GM19025 (cell line): Measurements from ENCODE around the gene AVPI1.

Experiments used
- ATAC-seq: cut with Tn5 transposase; IDR thresholded peaks from one replicate; pipeline ENCODE4 v1.9.1; 2021; ENCODE audit warnings: mild to moderate bottlenecking, low read depth, moderate library complexity; ENCODE audit not compliant: unreplicated experiment

Gene AVPI1, protein sequence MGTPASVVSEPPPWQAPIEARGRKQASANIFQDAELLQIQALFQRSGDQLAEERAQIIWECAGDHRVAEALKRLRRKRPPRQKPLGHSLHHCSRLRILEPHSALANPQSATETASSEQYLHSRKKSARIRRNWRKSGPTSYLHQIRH

DNA sequence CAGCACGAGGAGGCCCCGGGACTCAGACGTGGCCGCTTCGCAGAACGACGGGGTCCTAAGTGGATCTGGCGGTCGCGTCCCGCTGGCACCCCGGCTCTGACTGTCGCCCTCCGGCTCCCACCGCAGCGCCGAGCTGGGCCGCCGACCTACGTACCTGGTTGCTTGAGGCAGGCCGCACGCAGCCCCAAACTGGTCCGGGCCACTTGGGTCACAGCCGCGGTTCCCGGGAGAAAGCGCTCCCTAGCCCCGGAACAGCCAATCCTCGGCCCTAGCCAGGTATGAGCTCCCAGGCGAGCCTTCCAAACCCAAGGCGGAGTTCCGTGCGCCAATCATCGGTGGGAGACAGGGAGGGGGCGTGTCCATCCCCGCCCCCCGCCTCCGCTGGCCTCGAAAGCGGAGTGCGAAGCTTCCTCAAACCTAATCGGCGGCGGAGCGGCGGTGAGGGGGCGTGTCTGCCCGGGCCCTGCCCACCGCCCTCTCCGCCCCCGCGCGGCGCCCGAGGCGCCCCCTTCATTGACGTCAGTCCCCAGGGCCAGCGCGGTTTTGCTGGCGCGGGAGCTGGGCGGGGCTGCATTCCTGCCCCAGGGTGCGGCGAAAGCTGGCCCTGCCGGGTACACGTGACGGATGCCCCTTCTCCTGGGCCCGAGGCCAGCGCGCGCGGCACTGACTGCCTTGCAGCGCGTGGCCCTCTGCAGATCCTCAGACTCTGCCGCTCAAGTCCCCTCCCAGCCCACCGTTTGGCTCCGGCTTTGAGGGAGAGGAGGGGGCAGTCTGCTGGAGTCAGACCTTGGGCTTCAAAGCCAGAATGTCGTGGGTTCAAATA lies at the start of gene AVPI1:
Gene AVPI1 (minus strand): TSS at position 280 of the 823 bp plus-strand sequence. CDS start 7,336 bp downstream, outside the sequence.
- ATAC-seq: peak; percentile 91

DNA sequence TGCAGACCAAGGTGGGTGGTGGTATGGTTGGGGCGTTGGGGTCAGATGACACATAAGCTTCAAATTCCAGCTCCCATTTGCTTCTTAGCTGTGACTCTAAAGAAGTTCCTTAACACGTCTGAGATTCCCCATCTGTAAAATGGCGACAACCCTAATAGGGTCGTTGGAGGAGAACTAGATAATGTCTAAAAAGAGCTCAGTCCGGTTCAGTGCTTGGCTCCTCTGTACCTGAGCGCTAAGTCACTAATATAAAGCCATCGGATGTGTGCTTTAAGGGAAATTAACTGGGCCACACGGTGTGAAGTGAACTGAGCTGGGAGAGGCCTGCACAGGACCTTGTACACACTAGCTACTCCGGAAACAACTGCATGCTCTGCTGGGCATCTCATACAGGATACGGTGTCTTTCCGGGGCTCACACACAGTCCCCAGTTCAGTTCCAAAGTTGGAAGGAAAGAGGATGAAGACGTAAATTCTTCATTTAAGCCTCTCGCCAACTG lies 49.4 kb upstream of the AVPI1 start:
- ATAC-seq: peak; percentile 11

DNA sequence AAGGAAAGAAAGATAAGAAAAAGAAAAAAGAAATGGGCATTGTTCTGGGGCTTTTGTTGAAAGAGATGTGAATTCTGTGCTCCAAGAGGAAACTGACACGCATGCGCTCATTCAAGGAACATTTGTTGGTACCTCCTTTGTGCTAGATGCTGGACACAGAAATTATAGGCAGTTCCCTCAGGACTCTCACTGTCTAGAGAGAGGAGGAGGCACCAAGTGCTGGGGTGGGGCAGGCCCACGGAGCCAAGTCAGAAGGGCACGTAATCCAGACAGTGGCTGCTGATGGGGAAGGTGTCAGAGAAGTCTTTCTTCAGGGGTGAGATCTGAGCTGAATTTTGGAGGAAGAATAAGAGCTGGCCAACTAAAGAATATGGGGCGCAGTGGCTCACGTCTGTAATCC lies 47.0 kb upstream of the AVPI1 start:
- no peak for ATAC-seq

DNA sequence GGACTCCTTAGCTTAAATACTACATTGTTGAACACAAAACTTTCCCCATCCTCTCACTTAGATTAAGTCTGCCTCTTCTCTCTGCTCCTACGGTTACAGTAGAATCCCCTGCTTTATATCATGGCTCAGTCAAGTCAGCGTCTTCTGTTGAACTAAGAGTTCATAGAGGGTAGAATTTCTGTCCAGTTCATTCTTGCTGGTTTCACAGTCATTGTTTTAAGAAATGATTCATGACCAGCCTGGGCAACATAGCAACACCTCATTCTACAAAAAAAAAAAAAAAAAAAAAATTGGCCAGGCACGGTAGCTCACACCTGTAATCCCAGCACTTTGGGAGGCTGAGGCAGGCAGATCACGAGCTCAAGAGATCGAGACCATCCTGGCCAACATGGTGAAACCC lies 46.2 kb upstream of the AVPI1 start:
- ATAC-seq: no peak

DNA sequence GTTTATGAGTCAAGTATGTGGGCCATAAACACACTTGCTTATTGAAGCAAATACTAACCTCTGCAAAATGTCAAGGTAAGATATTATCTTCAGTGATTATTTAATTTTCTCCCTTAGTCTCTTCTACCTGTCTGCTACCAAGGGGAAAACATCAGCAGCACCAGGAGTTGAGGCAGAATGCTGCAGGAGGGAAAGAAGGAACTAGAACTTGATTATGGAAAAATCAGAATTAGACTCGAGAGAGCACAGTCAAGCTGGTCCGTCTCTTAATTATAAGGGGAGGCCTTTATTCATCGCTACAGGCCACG lies 45.0 kb upstream of the AVPI1 start:
- no peak for ATAC-seq

DNA sequence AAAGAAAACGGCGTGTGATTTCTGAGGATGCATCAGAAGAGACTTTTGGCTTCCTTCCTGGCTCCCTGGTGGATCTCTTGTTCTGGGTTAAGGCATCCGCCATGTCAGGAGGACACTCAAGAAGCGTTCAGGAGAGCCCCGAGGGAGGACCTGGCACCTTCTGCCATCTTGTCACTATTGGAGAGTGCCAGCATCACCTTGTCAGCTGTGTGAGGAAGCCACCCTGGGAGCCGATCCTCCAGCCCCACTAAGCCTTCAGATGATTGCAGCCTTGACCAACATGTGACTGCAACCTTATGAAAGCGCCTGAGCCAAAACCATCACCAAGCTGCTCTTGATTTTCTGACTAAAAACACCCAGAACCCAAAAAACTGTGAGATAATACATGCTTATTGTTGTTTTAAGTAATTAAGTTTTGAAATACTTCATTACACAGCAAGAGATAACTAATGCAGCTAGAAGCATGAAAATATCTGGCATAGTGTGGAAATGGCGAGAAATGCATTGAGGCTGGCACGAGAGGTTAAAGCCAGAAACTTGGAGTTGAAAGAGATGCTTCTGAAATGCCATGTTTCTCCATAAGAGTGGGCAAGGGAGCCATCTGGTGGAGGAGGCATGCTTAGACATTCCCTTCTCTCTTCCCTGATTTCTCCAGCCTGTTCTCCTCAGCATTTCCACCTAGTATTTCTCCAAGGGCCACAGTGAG lies 44.5 kb upstream of the AVPI1 start:
- no peak for ATAC-seq

DNA sequence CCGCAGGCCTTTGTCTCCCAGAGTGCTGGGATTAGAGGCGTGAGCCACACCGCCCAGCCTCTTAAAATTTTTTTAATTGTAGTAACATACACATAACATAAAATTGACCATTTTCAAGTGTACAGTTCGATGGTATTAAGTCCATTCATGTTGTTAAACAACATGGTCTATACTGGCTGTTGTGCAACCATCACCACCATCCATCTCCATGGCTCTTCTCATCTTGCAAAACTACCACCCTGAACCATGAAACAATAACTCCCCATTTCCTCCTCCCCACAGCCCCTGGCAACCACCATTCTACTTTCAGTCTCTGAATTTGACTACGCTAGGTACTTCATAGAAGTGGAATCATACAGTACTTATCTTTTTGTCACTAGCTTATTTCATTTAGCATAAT lies 42.0 kb upstream of the AVPI1 start:
- no peak for ATAC-seq

DNA sequence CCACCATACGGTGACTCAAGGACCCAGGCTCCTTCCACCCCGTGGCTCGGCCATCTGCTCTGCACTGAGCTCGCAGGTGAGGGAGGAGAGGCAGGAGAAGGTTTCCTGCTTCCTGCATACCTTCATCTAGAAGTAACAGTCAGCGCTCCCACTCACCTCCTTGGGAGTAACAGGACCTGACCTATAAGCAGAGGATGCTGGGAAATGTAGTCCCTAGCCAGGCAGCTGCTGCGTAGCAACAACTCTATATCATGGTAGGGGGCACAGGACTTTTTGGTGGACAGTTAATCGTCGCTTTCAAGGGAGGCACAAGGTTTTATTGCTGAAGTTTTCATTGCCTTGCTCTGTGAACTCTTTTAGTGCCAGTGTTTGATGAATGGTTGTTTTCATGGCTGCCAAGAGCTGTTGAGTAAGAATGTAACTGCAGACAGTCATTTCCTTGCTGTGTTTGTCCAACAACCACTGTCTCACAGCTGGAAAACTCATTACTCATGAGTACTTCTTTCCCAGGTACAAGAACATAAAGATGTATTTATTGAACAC lies 39.7 kb upstream of the AVPI1 start:
- ATAC-seq: no peak

DNA sequence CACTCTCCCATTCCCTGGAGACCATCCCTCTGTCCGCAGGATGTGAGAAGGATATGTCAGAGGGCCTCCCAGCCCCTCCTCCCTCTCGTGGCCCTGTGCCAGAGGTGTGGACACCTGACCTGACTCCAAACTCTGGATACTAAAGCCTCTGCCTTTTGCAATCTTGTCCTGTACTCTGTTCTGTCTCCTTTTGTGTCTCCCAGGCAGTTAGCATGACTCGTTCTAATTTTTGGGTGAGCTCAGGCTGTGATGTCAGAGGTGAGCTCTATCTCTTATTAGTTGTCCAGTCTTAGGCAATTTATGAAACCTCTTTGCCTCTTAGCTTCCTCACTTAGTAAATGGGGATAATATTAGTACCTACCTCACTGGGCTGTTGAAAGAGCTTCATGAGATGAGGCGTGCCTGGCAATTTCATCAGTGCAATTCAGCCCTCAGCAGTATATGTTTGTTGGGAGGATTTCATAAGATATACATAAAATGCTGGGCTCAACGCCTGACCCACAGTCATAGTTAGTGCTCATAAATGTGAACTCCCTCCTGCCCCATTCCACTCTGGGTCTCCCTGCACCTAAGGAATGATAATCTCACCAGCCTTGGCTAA lies 37.4 kb upstream of the AVPI1 start:
- no peak for ATAC-seq

DNA sequence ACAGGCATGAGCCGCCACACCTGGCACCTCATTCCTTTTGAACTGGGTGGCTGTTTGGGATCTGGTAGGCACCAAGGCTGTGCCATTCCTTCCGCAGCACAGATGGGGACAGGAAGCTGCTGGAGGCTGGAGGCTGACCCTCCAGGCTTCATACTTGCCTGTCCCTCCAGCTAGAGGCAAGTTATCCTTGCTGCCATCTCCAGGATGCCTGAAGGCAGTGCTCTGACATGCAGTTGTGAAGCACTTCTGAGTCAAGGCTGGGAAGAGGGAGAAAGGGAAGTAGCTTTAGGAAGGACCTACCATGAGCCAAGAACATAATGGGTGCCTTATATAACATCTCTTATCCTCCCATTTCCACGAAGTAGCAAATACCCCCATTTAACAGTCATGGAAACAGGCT lies 36.0 kb upstream of the AVPI1 start:
- no peak for ATAC-seq

DNA sequence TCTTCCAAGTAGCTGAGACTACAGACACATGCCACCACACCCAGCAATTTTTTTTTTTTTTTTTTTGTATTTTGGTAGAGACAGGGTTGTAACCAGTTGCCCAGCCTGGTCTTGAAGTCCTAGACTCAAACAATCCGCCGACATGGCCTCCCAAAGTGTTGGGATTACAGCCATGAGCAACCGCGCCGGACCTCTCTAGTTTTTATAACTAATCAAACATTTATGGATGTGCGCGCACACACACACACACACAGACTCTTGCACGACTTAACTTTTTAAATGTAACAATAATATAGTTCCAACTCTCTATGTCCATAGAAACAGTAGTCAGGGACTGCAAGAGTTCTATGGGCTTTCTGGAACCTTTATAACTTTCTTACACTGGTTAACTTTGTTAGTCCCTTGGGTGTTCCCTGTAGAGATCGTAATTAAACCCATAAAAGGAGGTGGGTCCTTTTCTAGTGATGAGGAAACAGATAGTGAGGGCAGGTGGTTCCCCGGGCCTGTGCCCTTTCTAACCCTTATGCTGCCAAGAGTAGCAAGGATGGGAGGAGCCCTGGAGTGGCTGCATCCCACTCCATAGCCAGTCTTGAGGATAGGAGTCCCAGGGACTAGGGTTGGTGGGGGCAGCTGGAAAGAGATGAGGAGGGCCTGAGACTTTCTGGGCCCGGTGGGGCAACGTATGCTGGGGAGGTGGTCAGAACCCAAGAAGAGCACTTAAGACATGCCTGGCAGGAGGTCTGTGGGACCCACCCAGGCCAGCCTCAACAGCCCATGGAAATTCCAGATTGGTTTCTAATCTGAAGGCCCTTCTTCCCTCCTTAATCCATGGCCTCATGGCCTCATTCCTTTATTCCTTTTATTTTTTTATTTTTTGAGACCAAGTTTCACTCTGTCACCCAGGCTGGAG lies 35.1 kb upstream of the AVPI1 start:
- ATAC-seq: no peak

DNA sequence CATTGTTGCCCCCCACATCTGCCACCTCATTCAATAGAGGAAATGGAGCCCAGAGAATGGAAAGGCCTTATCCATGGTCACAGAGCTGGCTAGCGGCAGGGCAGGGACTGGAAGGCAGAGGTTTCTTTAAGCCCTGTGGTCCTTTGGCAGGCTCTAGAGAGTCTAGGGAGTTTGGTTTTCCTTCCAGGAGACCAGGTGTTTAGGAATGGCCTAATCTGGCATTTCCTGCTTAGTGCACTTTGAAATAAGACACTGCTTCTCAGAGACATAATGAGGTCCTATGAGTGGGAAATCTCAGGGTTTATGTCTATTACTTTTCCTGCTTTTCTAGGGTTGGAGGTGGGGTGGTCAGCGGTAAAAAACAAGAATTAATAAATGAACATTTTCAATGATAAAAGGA lies 32.6 kb upstream of the AVPI1 start:
- ATAC-seq: no peak

DNA sequence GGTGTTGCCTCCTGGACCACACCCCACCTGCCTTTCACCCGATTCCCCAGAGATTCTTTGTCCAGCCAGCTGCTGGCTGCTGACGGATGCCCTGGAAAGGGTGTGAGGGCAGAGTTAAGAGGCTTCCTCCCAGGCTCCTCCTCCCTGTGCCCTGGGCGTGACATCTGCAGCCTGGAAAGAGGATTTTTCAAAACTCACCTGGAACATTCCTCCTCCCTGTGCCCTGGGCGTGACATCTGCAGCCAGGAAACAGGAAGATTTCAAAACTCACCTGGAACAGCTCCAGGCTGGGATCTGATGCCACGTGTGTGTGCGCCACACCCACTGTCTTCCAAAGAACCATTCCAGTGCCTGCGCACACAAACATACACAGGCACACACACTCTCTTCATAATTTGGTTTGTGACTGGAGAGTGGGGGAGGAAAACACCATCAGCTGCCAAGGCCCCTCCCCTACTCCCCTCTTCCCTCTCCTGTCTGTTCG lies 31.7 kb upstream of the AVPI1 start:
- ATAC-seq: no peak

DNA sequence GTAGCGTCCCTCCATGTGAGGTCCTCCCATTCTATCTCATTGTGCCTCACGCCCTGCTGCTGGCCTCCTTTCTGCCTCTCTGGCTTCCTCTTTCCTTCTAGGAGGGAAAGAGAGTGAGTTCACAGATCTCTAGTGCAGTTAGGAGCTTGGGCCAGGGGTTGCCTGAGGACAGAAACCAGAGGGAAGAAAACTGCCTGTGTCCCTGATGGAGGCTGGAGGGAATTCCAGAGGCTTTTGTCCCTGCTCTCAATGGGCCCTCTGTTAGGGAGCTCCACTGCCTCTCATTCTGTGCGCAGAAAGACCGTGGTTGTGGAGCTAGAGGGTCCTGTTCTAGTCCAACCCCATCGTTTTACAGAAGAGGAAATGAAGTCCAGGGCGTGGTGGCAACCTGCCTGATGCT lies 31.1 kb upstream of the AVPI1 start:
- ATAC-seq: no peak

DNA sequence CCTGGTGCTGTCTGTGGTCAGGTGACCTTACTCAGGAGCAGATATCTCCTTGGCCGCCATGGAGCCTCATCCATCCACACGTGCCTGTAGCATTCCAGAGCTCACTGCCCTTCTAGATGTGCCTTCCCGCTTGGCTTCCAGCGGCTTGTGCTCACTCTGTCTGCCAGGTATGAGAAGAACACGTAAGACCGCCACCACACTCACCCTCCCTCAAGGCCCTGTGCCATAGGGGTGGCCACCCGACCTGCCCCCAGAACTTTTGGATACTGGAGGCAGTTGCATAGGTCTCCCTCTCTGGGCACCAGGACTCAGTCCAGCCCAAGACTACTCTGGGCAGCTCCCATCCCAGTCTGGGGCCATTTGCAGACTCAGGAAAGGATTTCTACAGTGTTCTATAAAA lies 30.6 kb upstream of the AVPI1 start:
- no peak for ATAC-seq

DNA sequence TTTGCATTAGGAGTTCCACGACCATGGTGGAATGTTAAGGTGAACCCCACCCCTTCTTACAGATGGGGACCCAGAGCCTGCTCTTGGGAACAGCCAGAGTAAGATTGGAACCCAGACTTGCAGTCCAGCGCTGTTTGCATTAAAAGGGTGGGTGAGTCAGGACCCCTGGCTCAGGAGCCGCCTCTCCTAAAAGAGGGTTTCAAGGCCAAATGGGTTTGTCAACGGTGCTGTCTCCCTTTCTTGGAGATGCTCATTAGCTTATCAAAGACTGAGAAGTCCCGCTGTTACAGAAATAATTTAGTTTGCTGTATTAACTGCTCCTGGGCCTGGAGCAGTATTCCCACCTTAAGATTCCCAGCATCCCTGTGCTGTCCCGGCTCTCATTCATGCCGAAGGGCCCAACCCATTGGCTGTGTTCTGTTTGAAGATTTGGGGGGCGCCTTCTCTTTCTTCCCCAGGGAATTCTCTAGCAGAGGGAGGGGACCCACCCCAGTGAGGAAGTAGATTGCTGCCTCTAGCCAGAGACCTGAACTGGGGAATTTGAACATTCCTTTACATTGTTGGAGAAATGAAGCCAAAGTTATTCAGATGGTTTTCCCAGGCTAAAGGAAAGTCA lies 28.3 kb upstream of the AVPI1 start:
- ATAC-seq: no peak

DNA sequence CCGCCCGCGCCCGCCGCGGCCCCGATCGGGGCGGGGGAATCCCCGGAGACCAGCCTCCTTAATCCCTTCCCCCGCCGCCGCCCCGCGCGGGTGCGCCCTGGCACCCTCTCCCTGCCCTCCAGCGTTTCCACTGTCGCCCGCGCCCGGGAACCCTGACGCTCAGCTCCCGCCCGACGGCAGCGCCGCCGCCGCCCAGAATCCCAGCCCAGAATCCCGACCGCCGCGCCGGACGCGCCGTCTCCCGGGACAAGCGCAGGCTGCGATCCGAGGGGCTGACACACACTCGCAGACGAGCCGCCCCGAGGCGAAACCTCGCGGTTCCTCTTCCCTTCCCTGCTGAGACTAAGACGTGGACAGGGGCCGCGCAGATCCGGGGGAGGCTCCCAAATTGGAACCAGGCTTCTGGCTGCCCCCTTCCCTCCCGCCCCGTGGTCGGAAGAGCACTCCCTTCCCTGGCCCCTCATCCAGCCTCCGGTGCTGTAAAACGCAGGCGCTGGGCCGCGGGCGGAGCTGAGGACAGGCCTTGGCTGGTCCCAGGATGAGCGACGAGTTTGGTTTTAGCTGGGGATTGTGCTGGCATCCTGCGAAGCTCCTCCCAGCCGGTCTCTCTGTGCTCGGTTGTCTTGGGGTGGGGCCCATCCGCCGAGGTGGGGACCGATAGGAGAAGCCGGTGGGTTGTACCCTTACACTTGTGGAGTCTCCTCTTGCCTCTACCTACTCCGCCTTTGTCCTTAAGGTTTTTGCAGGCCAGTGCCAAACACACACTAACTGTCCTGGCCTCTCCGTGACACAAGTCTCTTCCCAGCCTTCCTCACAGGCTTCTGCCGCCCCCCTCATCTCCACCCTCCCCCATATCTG lies 27.6 kb upstream of the AVPI1 start:
- peak; percentile 47 for ATAC-seq

DNA sequence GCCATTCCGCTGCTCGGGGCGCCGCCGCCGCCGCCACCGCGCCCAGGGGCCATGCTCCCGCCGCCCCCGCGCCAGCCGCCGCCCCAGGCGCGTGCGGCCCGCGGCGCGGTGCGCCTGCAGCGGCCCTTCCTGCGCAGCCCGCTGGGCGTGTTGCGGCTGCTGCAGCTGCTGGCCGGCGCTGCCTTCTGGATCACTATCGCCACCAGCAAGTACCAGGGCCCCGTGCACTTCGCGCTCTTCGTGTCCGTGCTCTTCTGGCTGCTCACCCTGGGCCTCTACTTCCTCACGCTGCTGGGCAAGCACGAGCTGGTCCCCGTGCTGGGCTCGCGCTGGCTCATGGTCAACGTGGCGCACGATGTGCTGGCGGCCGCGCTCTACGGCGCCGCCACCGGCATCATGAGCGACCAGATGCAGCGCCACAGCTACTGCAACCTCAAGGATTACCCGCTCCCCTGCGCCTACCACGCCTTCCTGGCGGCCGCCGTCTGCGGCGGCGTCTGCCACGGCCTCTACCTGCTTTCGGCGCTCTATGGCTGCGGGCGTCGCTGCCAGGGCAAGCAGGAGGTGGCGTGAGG lies 26.9 kb upstream of the AVPI1 start:
- peak; percentile 73 for ATAC-seq
